SK-N-SH treated with all-trans-retinoic acid at 6 μM for 48 hours (cell line): Measurements from ENCODE around the gene TFAM.

Source experiments
- CSRNP3 ChIP-seq: fragments of 250-450 bp; sonication (Bioruptor Pico); IDR thresholded peaks from 2 replicates; pipeline ENCODE4 v1.5.1; 2021; ENCODE audit warnings: mild to moderate bottlenecking, moderate library complexity
- OSR1 ChIP-seq: fragments of 250-450 bp; sonication (Bioruptor Pico); IDR thresholded peaks from 2 replicates; pipeline ENCODE4 v1.8.0; 2022; ENCODE audit warnings: moderate library complexity, mild to moderate bottlenecking, inconsistent platforms
- PATZ1 ChIP-seq: fragments of 250-450 bp; sonication (Bioruptor Pico); IDR thresholded peaks from 2 replicates; pipeline ENCODE4 v1.8.0; 2020; ENCODE audit warnings: mild to moderate bottlenecking, moderate library complexity, borderline replicate concordance
- TOX ChIP-seq: fragments of 250-450 bp; sonication (Bioruptor Pico); IDR thresholded peaks from 2 replicates; pipeline ENCODE4 v1.8.0; 2021; ENCODE audit warnings: mild to moderate bottlenecking, moderate library complexity, borderline replicate concordance
- TSHZ2 ChIP-seq: fragments of 250-450 bp; sonication (Bioruptor Pico); IDR thresholded peaks from 2 replicates; pipeline ENCODE4 v1.5.0; 2020; ENCODE audit warnings: mild to moderate bottlenecking, moderate library complexity

GRCh38 chr10:58360412-58361004, 24.7 kb upstream of the TFAM start:
- no peak for TF ChIP-seq PATZ1 (CRISPR knock-in tag)
- no peak for TF ChIP-seq CSRNP3 (CRISPR knock-in tag)
- no peak for TF ChIP-seq TOX (CRISPR knock-in tag)
- TF ChIP-seq TSHZ2 (CRISPR knock-in tag), result no peak
- no peak for TF ChIP-seq OSR1 (CRISPR knock-in tag)
